Body of pancreas (tissue), 4 donors: Measurements from ENCODE around the gene WRAP73.

Source experiments
- POLR2A ChIP-seq, 3 donors: fragments of 450-650 bp; IDR thresholded peaks; one replicate each; pipeline ENCODE4 v1.6.1; 2016; ENCODE audit warnings: antibody characterized with exemption in 3 of 3, mild to moderate bottlenecking in 2 of 3
- TF ChIP-seq, protein P1 (sequence below), 7 experiments: fragments of 450-650 bp in 4 of 7; fragments of 200-600 bp in 3 of 7; sonication (generic) in 3 of 7; IDR thresholded peaks; one replicate each; pipeline ENCODE4 v1.5.1; 2016 to 2019; ENCODE audit warnings: antibody characterized with exemption in 7 of 7

DNA sequence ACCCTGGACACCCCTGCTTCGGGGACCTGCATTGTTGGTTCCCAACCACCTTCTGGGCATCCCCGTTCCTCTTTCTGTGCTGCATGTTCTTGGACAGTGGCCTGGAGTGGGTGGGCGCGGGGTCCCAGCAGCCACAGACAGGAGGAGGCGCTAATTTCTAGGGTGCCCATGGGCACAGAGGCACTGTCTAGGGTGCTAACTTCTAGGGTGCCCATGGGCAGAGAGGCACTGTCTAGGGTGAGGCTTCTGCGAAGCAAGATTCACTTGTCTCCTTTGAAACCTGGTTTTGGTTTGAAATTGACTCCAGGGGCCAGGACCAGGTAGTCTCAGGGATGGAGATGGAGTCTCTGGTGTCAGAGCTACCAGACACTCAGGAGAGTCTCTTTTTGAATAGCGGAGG lies 37.8 kb downstream of the WRAP73 start:
- TF ChIP-seq POLR2A (IDR thresholded peaks at IDR 0.05): no peak
- TF ChIP-seq, protein P1, sequence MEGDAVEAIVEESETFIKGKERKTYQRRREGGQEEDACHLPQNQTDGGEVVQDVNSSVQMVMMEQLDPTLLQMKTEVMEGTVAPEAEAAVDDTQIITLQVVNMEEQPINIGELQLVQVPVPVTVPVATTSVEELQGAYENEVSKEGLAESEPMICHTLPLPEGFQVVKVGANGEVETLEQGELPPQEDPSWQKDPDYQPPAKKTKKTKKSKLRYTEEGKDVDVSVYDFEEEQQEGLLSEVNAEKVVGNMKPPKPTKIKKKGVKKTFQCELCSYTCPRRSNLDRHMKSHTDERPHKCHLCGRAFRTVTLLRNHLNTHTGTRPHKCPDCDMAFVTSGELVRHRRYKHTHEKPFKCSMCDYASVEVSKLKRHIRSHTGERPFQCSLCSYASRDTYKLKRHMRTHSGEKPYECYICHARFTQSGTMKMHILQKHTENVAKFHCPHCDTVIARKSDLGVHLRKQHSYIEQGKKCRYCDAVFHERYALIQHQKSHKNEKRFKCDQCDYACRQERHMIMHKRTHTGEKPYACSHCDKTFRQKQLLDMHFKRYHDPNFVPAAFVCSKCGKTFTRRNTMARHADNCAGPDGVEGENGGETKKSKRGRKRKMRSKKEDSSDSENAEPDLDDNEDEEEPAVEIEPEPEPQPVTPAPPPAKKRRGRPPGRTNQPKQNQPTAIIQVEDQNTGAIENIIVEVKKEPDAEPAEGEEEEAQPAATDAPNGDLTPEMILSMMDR (IDR thresholded peaks at IDR 0.05): no peak
